ENCODE measurements around the gene PLPP3. TPM values are rescaled to one million over a fixed set of nuclear protein-coding genes. Genes with fewer than 3 reads are reported as not detected.

PLPP3 gene
- total RNA-seq, 2 experiments from 2014 or later = not detected

GRCh38 chr1:56543783-56544612 lies 35.4 kb downstream of the PLPP3 start:
- POLR2A ChIA-PET = no interaction called here
- no peak for ATAC-seq
- CTCF ChIA-PET = no interaction called here
- no peaks in the 10 kb centered on the region for H3K9me3 Mint-ChIP-seq
- H3K27me3 Mint-ChIP-seq = no peaks in the 10 kb centered on the region
- no peaks in the 10 kb centered on the region for H3K4me1 Mint-ChIP-seq (ENCODE audit: low read depth)
- intact Hi-C loops (cut with micrococcal nuclease) = no loop called here
- no peak for DNase-seq
- no peak overlapping the region for H3K4me3 Mint-ChIP-seq
- TF ChIP-seq, protein P1, sequence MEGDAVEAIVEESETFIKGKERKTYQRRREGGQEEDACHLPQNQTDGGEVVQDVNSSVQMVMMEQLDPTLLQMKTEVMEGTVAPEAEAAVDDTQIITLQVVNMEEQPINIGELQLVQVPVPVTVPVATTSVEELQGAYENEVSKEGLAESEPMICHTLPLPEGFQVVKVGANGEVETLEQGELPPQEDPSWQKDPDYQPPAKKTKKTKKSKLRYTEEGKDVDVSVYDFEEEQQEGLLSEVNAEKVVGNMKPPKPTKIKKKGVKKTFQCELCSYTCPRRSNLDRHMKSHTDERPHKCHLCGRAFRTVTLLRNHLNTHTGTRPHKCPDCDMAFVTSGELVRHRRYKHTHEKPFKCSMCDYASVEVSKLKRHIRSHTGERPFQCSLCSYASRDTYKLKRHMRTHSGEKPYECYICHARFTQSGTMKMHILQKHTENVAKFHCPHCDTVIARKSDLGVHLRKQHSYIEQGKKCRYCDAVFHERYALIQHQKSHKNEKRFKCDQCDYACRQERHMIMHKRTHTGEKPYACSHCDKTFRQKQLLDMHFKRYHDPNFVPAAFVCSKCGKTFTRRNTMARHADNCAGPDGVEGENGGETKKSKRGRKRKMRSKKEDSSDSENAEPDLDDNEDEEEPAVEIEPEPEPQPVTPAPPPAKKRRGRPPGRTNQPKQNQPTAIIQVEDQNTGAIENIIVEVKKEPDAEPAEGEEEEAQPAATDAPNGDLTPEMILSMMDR (IDR thresholded peaks at IDR 0.05) = no peak
- H3K27ac Mint-ChIP-seq = no peak overlapping the region
- no peaks in the 10 kb centered on the region for H3K36me3 Mint-ChIP-seq (ENCODE audit: low read depth)

DNA sequence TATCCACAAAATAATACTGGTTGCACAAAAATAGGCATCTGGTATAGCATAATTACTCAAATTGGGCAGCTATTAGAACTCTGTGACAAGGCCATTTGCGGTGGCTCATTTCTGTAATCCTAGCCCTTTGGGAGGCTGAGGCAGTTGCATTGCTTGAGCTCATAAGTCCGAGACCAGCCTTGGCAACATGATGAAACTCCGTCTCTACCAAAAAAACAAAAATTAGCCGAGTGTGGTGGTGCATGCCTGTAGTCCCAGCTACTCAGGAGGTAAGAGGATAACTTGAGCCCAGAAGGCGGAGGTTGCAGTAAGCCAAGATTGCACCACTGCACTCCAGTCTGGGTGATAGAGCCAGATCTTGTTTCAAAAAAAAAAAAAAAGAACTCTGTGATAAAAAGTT lies 36.7 kb downstream of the PLPP3 start:
- intact Hi-C loops (cut with micrococcal nuclease) = no loop called here
- DNase-seq (no peak), ATAC-seq (no peak)
- Mint-ChIP-seq H3K9me3 (no peaks in the 10 kb centered on the region), H3K27me3 (no peaks in the 10 kb centered on the region), H3K36me3 (ENCODE audit: low read depth) (no peaks in the 10 kb centered on the region), H3K27ac (no peak overlapping the region), H3K4me1 (ENCODE audit: low read depth) (no peaks in the 10 kb centered on the region), H3K4me3 (no peak overlapping the region)
- TF ChIP-seq, protein P1 (IDR thresholded peaks at IDR 0.05) = no peak
- ChIA-PET POLR2A (no interaction called here), CTCF (no interaction called here)

- POLR2A ChIA-PET = no interaction called here
- intact Hi-C loops (cut with micrococcal nuclease) = no loop called here
- CTCF ChIA-PET = no interaction called here
- Mint-ChIP-seq H3K27me3 (no peaks in the 10 kb centered on the region), H3K36me3 (ENCODE audit: low read depth) (no peaks in the 10 kb centered on the region), H3K9me3 (no peaks in the 10 kb centered on the region), H3K4me3 (no peak overlapping the region), H3K4me1 (ENCODE audit: low read depth) (no peaks in the 10 kb centered on the region), H3K27ac (no peak overlapping the region)
- ATAC-seq = no peak
- no peak for DNase-seq
- TF ChIP-seq, protein P1 (IDR thresholded peaks at IDR 0.05) = no peak
Measured at GRCh38 chr1:56541408-56541807, 38.0 kb downstream of the PLPP3 start.

DNA sequence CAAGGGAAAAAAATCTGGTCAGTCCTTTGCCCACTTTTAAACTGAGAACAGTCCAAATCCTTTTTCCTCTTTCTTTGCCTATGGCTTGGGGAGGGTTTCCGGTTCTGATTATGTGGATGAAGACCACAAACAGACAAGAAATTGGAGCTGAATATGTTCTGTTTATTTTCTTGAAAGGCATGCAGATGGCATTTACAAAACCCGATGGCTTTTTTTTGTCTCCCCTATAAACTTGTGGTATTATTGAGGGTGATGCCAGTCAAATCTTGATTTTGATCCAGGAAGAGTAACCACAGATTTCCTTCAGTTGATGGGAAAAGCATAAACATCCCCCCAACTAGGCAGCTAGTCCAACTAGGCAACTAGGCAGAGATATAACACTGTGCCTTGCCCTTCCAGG lies 38.9 kb downstream of the PLPP3 start:
- POLR2A ChIA-PET = interaction anchor here (1.7 kb wide), 1 partner anchor 31 kb away, joined by 3 read pairs; no protein-coding TSS in a partner anchor
- no peak overlapping the region for H3K27ac Mint-ChIP-seq
- intact Hi-C loops (cut with micrococcal nuclease) = no loop called here

DNA sequence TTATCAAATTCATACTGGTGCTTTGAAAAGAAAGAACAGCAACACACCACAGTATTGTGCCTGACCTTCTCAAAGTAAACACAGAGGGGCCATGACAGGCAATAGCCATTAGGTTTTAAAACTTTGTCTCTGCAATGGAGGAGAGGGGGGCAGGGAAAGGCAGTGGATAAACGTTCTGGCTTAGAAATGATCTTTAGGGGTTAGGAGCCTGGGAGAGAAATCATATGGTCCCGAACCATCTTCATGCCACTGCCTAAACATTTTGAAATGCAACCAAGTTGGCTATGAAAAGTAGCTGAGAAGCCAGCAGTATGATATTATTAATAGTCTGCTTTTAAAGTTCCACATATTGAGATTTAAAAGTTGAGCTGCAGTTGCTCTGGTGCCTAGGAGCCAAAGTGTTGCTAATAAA lies 39.8 kb downstream of the PLPP3 start:
- ATAC-seq (no peak), DNase-seq (no peak)
- CTCF ChIA-PET = no interaction called here
- Mint-ChIP-seq H3K27ac (no peak overlapping the region), H3K4me3 (no peak overlapping the region), H3K36me3 (ENCODE audit: low read depth) (no peaks in the 10 kb centered on the region), H3K4me1 (ENCODE audit: low read depth) (no peaks in the 10 kb centered on the region), H3K9me3 (no peaks in the 10 kb centered on the region), H3K27me3 (no peaks in the 10 kb centered on the region)
- POLR2A ChIA-PET = interaction anchor here (1.7 kb wide), 1 partner anchor 30 kb away, joined by 3 read pairs; no protein-coding TSS in a partner anchor
- intact Hi-C loops (cut with micrococcal nuclease) = no loop called here
- TF ChIP-seq, protein P1 (IDR thresholded peaks at IDR 0.05) = no peak

More for the DNA sequence above, 38.9 kb downstream of the PLPP3 start:
- Mint-ChIP-seq H3K36me3 (ENCODE audit: low read depth) (no peaks in the 10 kb centered on the region), H3K9me3 (no peaks in the 10 kb centered on the region), H3K4me3 (no peak overlapping the region), H3K27me3 (no peaks in the 10 kb centered on the region), H3K4me1 (ENCODE audit: low read depth) (no peaks in the 10 kb centered on the region)
- DNase-seq = no peak
- no peak for ATAC-seq
- CTCF ChIA-PET = no interaction called here
- TF ChIP-seq, protein P1 (IDR thresholded peaks at IDR 0.05) = no peak
